ENCODE measurements around the gene TREML4. TPM values are rescaled to one million over a fixed set of nuclear protein-coding genes. Genes with fewer than 3 reads are reported as not detected.

TREML4 gene
- total and polyA plus RNA-seq, 2 of the 4 experiments (the other 2 are of a cell fraction): not detected

DNA sequence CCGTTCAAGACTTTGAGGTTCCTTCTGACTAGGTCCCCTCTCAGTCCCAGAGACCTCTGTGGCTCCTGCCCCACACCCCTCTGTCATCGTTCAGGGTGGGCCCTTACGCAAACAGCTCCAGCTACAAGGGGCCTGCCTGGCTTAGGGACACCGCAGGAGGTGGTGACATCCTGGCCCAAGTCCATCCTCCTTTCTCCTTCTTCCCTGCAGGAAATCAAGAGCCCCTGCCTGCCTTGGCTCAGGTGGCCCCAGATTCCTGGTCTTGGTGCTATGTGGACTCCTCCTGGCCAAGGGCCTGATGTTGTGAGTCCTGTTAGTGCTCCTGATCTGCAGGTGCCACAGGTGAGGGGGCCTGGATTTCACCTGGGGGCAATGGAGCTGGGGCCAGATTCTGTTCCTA lies 8.1 kb downstream of the TREML4 start:
- Histone ChIP-seq H2BK5ac (ENCODE audit: low read depth, low read length, poor library complexity, severe bottlenecking) (no peak overlapping the region), H3K56ac (ENCODE audit: extremely low read depth, insufficient read depth, low read length) (no peak overlapping the region), H3K9me1 (ENCODE audit: insufficient read depth, low read length) (no peaks in the 10 kb centered on the region), H3K4ac (ENCODE audit: low read depth, low read length) (no peak overlapping the region), H3K23ac (ENCODE audit: low read depth, low read length) (no peak overlapping the region), H2AK9ac (replicated peaks; ENCODE audit: low read depth, low read length, poor library complexity) (no peak overlapping the region), H3K4me2 (ENCODE audit: low read depth, low read length) (no peak overlapping the region), H3K79me1 (ENCODE audit: low read depth in 1 of 2, low read length in 2 of 2) (no peaks in the 10 kb centered on the region), H4K5ac (ENCODE audit: low read depth, low read length) (no peak overlapping the region), H2AK5ac (ENCODE audit: low read depth, low read length) (no peak overlapping the region), H3K9me3 (ENCODE audit: control insufficient read depth, insufficient read depth, low read length) (no peaks in the 10 kb centered on the region; the same call in 1 of the 2 replicates), H3K9ac (ENCODE audit: low read depth, low read length) (no peak overlapping the region), H3K4me3 (ENCODE audit: insufficient read depth, low read depth, low read length) (no peak overlapping the region), H3K14ac (replicated peaks; ENCODE audit: low read depth, low read length) (no peak overlapping the region), H4K20me1 (ENCODE audit: insufficient read depth, low read length) (no peaks in the 10 kb centered on the region), H2AFZ (replicated peaks; ENCODE audit: low read length, poor library complexity) (no peak overlapping the region), H2BK20ac (ENCODE audit: low read depth, low read length) (no peak overlapping the region), H2BK15ac (ENCODE audit: low read depth, low read length) (no peak overlapping the region), H3K27ac (ENCODE audit: insufficient read depth, low read length) (no peak overlapping the region), H4K91ac (ENCODE audit: insufficient read depth, low read depth, low read length) (no peak overlapping the region), H3K4me1 (ENCODE audit: control insufficient read depth, insufficient read depth, low read length) (no peaks in the 10 kb centered on the region), H3K36me3 (ENCODE audit: control insufficient read depth, insufficient read depth, low read length) (no peaks in the 10 kb centered on the region), H2BK120ac (ENCODE audit: low read depth, low read length) (no peak overlapping the region), H4K8ac (ENCODE audit: low read depth in 2 of 2, low read length in 2 of 2) (no peak overlapping the region), H3K27me3 (ENCODE audit: control insufficient read depth, insufficient read depth, low read length) (peaks cover 13% of the 10 kb centered on the region), H3K18ac (ENCODE audit: low read depth, low read length) (no peak overlapping the region)
- no peak for TF ChIP-seq MAZ (IDR thresholded peaks at IDR 0.05; ENCODE audit: borderline replicate concordance, low read depth, low read length)
- TF ChIP-seq, protein P1, sequence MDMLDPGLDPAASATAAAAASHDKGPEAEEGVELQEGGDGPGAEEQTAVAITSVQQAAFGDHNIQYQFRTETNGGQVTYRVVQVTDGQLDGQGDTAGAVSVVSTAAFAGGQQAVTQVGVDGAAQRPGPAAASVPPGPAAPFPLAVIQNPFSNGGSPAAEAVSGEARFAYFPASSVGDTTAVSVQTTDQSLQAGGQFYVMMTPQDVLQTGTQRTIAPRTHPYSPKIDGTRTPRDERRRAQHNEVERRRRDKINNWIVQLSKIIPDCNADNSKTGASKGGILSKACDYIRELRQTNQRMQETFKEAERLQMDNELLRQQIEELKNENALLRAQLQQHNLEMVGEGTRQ (IDR thresholded peaks at IDR 0.05; ENCODE audit: low read depth, low read length): no peak
- TF ChIP-seq, protein P2, sequence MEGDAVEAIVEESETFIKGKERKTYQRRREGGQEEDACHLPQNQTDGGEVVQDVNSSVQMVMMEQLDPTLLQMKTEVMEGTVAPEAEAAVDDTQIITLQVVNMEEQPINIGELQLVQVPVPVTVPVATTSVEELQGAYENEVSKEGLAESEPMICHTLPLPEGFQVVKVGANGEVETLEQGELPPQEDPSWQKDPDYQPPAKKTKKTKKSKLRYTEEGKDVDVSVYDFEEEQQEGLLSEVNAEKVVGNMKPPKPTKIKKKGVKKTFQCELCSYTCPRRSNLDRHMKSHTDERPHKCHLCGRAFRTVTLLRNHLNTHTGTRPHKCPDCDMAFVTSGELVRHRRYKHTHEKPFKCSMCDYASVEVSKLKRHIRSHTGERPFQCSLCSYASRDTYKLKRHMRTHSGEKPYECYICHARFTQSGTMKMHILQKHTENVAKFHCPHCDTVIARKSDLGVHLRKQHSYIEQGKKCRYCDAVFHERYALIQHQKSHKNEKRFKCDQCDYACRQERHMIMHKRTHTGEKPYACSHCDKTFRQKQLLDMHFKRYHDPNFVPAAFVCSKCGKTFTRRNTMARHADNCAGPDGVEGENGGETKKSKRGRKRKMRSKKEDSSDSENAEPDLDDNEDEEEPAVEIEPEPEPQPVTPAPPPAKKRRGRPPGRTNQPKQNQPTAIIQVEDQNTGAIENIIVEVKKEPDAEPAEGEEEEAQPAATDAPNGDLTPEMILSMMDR (conservative IDR thresholded peaks at IDR 0.05; ENCODE audit: low read depth, low read length): no peak
- no peak for TF ChIP-seq POLR2A (IDR thresholded peaks at IDR 0.05; ENCODE audit: low read depth, low read length)
- TF ChIP-seq CEBPB (IDR thresholded peaks at IDR 0.05; ENCODE audit: low read depth, low read length): no peak
- TF ChIP-seq MXI1 (IDR thresholded peaks at IDR 0.05; ENCODE audit: borderline replicate concordance, low read depth, low read length): no peak
- BruUV-seq (replicated peaks): no TSS peak
- 29% methylated on average over 1 of the region's 4 CpGs; no CpG with 5 or more reads in 1 of the 2 experiments for WGBS, 2 experiments (ENCODE audit: extremely low coverage in 2 of 2, insufficient read length in 1 of 2)
- ChIA-PET POLR2A (ENCODE audit: unreplicated experiment) (no interaction called here), CTCF (no interaction called here)
- dilution Hi-C loops (cut with HindIII; ENCODE audit: low sequenced_read_pairs, unreplicated experiment) (no loop called here), intact Hi-C loops (cut with micrococcal nuclease) (no loop called here), in situ Hi-C loops (cut with MboI; ENCODE audit: low sequenced_read_pairs) (no loop called here)
- ATAC-seq (ENCODE audit: low read depth) (no peak), DNase-seq (no peak)
